H1 (cell line): ENCODE measurements around the gene ARCN1.

Experiments used
- CTCF ChIP-seq, 3 experiments: IDR thresholded peaks; 1 replicate in 2 of 3; 2 replicates in 1 of 3; pipeline versions ENCODE4 v1.5.1 to v1.6.1; 2011; ENCODE audit warnings: low read length in 3 of 3, mild to moderate bottlenecking in 3 of 3, inconsistent platforms in 2 of 3, low read depth in 1 of 3, moderate library complexity in 1 of 3; ENCODE audit not compliant: insufficient read depth in 1 of 3; ENCODE audit errors: control extremely low read depth in 1 of 3
- POLR2A ChIP-seq, 2 experiments: IDR thresholded peaks; 1 replicate in 1 of 2; 2 replicates in 1 of 2; pipeline ENCODE4 v1.6.1; 2011; ENCODE audit warnings: low read depth in 2 of 2, low read length in 2 of 2, mild to moderate bottlenecking in 2 of 2; ENCODE audit errors: control extremely low read depth in 1 of 2
- RXRA ChIP-seq: IDR thresholded peaks from 2 replicates; pipeline ENCODE4 v1.6.1; 2011; ENCODE audit warnings: low read depth, mild to moderate bottlenecking, low read length, moderate library complexity; ENCODE audit not compliant: insufficient read depth

GRCh38 chr11:118560806-118561205 lies 11.4 kb upstream of the ARCN1 start:
- TF ChIP-seq CTCF (IDR thresholded peaks at IDR 0.05; ENCODE audit: control extremely low read depth in 1 of 3, insufficient read depth in 1 of 3, low read depth in 1 of 3, low read length in 3 of 3) (no peak), RXRA (no peak), POLR2A (IDR thresholded peaks at IDR 0.05; ENCODE audit: control extremely low read depth in 1 of 2, low read depth in 2 of 2, low read length in 2 of 2) (no peak)
